ENCODE results near the gene CHD5.
A peak's percentile ranks its signal among the peaks of the same experiment; 100 is the strongest.

Gene CHD5

DNA sequence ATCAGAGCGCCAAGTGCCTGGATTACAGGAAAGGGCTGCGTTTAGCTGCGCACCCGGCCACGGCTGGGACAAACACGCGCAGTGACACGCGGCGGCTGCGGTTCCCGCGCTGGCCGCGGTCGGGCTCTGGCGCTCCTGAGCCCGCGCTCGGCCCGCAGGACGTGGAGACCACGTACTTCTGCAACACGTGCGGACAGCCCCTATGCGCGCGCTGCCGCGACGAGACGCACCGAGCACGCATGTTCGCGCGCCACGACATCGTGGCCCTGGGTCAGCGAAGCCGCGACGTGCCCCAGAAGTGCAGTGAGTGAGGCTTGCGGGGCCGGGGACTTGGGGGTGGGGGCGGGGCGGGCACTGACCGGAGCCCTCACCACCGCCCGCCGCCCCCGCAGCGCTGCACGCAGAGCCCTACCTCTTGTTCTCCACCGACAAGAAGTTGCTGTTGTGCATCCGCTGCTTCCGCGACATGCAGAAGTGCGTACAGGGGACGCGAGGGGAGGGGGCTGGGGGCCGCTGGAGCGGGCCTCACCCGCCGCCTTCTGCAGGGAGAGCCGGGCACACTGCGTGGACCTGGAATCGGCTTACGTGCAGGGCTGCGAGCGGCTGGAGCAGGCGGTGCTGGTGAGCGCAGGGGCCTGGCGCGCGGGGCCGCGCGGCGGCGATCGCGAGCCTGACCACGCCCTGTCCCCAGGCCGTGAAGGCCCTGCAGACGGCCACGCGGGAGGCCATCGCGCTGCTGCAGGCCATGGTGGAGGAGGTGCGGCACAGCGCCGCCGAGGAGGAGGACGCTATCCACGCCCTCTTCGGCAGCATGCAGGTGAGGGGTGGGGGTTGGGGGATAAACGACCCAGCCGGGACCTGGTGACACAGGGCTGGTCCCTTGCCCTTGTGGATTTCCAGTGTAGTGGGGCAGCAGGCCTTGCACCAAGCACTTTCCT lies 28.9 kb upstream of the CHD5 start:
- Mint-ChIP-seq H3K4me3 (peak overlapping the region; percentile 66), H3K27me3 (peaks cover 92% of the 10 kb centered on the region), H3K4me1 (ENCODE audit: low read depth) (peaks cover 49% of the 10 kb centered on the region), H3K27ac (peak overlapping the region; percentile 48), H3K9me3 (no peaks in the 10 kb centered on the region), H3K36me3 (ENCODE audit: low read depth) (no peaks in the 10 kb centered on the region)
- intact Hi-C loops (cut with micrococcal nuclease), result loop anchor here (5.0 kb wide), 1 partner anchor 33 kb away; the partner anchor contains the start of gene HES3

DNA sequence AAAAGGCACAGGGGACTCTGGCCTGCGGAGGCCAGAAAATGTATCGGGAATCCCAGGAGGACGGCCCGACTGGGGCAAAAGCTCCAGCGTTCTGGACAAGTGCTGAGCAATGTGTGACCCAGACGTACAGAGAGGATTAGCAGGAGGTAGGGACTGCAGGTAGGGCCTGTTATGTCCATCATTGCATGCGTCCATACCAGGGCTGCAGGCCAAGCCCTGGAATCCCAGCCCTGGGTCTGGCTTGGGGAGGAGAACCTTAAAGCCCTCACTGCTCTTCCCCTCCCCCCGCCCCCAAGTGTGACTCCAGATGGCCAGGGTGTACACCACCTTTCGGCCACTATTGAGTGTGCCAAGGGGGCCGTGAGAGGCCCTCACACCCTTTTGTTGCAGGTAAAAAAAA lies 27.8 kb upstream of the CHD5 start:
- H3K4me3 Mint-ChIP-seq, result no peak overlapping the region
- no peaks in the 10 kb centered on the region for H3K9me3 Mint-ChIP-seq
- H3K27me3 Mint-ChIP-seq, result peaks cover 84% of the 10 kb centered on the region
- intact Hi-C loops (cut with micrococcal nuclease), result loop anchor here (5.0 kb wide), 1 partner anchor 34 kb away; the partner anchor contains the start of gene HES3
- H3K36me3 Mint-ChIP-seq (ENCODE audit: low read depth), result no peaks in the 10 kb centered on the region
- no peak overlapping the region for H3K27ac Mint-ChIP-seq
- H3K4me1 Mint-ChIP-seq (ENCODE audit: low read depth), result peaks cover 41% of the 10 kb centered on the region

DNA sequence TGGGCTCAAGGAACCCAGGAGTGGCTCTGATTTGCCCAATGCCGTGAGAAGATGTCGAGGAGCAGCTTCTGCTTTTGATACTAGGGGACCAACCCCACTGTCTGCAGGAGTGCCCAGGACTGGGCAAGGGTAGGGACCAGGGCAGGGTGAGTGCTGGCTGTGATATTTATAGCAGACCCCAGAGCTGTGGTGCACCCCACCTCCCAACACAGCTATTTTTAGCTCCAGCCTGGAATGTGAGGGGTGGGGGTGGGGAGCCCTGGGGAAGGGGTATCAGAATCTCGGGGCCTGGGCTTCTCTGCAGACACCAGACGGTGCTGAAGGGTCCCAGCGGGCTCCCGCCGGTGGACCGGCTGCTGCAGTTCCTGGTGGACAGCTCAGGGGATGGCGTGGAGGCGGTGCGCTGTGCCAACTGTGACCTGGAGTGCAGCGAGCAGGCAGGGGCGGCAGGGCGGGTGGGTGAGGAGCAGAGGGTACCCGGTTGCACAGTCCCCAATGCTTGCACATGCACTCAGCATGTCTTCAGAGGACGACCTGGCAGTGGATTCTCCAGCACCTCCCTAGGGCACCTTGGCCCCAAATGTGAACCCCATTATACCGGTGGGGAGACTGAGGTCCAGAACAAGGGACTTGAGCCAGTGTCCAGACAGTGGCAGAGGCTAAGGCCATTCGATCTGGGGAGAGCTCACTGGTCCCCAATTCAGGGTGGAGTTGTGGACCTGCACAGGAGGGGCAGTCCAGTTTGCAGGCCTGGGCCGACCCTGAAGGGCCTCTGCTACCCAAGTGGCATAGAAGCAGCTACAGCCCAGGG lies 27.2 kb upstream of the CHD5 start:
- Mint-ChIP-seq H3K4me3 (no peak overlapping the region), H3K4me1 (ENCODE audit: low read depth) (peaks cover 34% of the 10 kb centered on the region), H3K36me3 (ENCODE audit: low read depth) (no peaks in the 10 kb centered on the region), H3K27ac (no peak overlapping the region), H3K27me3 (peaks cover 83% of the 10 kb centered on the region), H3K9me3 (no peaks in the 10 kb centered on the region)
- intact Hi-C loops (cut with micrococcal nuclease), result loop anchor here (5.0 kb wide), 1 partner anchor 35 kb away; the partner anchor contains the start of gene HES3

DNA sequence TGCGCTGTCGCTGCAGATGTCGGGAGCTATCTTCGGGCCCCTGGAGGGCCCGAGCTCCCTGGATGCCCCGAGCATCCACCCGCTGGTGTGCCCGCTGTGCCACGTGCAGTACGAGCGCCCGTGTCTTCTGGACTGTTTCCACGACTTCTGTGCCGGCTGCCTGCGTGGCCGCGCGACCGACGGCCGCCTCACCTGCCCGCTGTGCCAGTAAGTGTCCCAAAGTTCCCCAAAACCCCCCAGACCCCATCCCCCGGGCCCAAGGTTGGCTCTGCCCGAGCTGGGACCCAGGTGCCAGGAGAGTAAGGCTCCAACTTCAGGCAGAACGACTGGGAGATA lies 26.4 kb upstream of the CHD5 start:
- Mint-ChIP-seq H3K27me3 (peaks cover 83% of the 10 kb centered on the region), H3K36me3 (ENCODE audit: low read depth) (no peaks in the 10 kb centered on the region), H3K4me1 (ENCODE audit: low read depth) (peaks cover 29% of the 10 kb centered on the region), H3K4me3 (peak overlapping the region; percentile 23), H3K9me3 (no peaks in the 10 kb centered on the region), H3K27ac (no peak overlapping the region)
- intact Hi-C loops (cut with micrococcal nuclease), result loop anchor here (5.0 kb wide), 1 partner anchor 36 kb away; the partner anchor contains the start of gene HES3

DNA sequence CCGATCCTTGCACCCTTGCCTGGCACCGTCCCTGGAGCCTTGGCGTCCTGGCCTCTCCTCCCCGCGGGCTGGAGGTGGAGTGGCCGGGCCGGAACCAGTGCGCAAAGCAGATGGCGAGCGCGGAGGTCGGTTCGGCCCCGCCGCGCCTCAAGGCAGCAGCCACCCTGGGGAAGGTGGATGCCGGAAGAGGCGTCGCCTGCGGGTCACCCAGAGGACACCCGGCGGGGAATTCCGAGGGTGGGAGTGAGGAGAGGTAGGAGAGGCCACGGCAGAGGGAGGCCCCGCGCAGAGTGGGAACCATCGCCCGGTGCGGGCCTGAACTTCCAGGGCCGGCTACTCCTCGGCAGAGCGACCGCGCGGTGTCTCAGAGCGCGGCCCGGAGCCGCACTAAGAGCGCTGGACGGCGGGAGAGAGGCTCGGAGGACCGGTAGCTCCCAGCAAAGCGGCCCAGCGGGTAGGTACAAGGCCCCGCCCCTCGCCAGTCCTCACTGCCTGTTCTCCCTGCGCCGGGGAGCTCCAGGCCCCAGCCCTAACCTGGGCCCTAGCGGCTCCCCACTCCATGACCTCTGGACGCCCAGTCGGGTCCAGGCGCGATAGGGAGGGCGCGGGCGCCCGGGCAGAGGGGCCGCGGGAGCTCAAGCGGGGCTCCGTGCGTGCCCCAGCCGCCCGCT lies 25.9 kb upstream of the CHD5 start, which contains the start of gene RNF207:
RNF207 (plus strand) TSS at position 271 of the 671 bp plus-strand sequence. CDS start 417 bp downstream, outside the sequence.
- Mint-ChIP-seq H3K36me3 (ENCODE audit: low read depth) (no peaks in the 10 kb centered on the region), H3K27ac (no peak within 1 kb of the TSS), H3K4me3 (peak within 1 kb of the TSS; percentile 76), H3K9me3 (no peaks in the 10 kb centered on the region), H3K27me3 (peaks cover 84% of the 10 kb centered on the region), H3K4me1 (ENCODE audit: low read depth) (peaks cover 29% of the 10 kb centered on the region)
- intact Hi-C loops (cut with micrococcal nuclease), result loop anchor here (5.0 kb wide), 1 partner anchor 36 kb away; the partner anchor contains the start of gene HES3

DNA sequence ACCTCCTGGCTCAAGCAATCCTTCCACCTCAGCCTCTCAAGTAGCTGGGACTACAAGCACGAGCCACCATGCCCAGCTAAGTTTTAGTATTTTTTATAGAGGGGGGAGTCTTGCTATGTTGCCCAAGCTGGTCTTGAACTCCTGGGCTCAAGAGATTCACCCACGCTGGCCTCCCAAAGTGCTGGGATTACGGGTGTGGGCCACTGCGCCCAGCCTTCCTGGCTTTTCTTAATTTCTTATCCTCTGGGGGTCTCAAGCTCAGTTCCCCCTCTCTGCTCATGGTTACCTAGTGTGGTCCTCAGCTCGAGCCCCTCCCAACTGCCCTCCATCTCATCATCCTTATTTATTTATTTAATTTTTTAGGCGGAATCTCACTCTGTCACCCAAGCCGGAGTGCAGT lies 22.1 kb upstream of the CHD5 start:
- Mint-ChIP-seq H3K4me3 (no peak overlapping the region), H3K36me3 (ENCODE audit: low read depth) (peaks cover 25% of the 10 kb centered on the region), H3K9me3 (no peaks in the 10 kb centered on the region), H3K27ac (no peak overlapping the region), H3K27me3 (peaks cover 49% of the 10 kb centered on the region), H3K4me1 (ENCODE audit: low read depth) (peaks cover 48% of the 10 kb centered on the region)
- intact Hi-C loops (cut with micrococcal nuclease), result no loop called here

DNA sequence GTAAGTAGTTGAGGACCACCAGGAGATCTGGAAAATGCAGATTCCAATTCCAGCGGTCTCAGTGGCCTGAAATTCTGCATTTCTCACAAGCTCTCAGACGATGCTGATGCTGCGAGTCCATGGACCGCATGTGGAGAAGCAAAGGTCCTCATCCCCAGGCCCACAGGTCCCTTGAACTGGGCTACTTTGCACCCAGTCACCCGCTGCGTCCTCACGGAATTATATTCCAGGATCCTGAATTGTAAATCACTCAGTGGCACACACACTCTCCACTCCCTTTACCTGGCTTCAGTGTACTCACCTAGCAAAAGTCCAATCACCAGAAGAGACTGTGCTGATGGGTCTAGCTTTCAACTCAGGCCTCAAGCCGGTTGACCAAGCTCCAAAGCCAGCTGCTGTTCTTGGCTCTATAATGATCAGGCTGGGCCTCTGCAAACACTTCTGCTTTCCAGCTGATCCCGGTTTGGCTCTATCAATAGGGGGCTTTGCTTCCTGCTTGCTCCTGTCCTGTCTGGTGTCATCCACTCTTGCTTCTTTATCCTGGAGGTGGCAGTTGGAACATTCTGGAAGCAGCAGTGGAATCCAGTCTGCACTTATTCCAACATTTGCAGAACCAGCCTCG lies 20.2 kb upstream of the CHD5 start:
- intact Hi-C loops (cut with micrococcal nuclease), result no loop called here
- Mint-ChIP-seq H3K27ac (peak overlapping the region; percentile 95), H3K4me1 (ENCODE audit: low read depth) (peaks cover 36% of the 10 kb centered on the region), H3K9me3 (no peaks in the 10 kb centered on the region), H3K27me3 (peaks cover 30% of the 10 kb centered on the region), H3K4me3 (peak overlapping the region; percentile 79), H3K36me3 (ENCODE audit: low read depth) (peaks cover 44% of the 10 kb centered on the region)

DNA sequence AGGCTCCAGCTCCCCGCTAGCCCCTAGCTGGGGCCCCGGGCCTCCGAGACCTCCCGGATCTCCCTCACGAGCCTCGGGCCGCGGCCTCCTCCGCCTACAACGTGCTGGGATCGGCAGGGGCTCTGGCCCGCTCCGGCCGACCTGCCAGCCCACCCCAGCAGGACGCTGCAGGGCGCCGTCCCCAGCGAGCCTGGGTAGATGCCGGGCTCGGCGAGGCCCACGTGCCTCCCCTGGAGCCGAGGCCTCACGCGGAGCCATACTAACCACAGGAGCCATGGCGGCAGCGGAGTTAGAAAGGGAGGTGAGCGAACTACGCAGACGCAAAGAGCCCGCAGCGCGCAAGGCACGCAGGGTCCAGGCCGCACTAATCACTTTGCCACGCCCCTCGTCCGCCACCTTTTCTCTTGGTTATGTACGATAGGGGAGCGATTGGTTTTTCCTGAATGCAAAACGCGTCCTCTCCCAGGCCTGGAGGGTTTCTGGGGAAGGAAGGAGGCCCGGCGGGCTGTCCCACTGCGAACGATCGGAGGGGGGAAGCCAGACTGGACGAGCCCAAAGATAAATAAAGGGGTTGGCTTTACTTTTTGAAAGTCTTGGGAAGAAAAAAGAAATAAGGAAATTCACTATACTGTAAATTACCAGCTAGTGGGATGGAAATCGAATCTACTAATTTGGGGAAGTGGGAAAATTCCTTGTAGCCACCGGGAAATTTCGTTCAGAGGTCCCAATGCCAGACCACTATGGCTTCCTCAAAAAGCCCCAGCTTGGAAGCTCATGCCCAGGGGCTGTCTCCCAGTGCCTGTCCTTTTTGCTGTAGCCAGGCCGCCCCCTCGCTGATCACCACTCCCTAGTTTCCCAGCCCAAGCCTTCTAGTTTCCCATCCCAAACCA lies 19.4 kb upstream of the CHD5 start, which contains the start of gene RPL22:
RPL22 (minus strand) TSS at position 298 of the 890 bp plus-strand sequence; CDS start at position 276, 22 bp downstream.
- H3K27ac Mint-ChIP-seq, result peak within 1 kb of the TSS; percentile 95

DNA sequence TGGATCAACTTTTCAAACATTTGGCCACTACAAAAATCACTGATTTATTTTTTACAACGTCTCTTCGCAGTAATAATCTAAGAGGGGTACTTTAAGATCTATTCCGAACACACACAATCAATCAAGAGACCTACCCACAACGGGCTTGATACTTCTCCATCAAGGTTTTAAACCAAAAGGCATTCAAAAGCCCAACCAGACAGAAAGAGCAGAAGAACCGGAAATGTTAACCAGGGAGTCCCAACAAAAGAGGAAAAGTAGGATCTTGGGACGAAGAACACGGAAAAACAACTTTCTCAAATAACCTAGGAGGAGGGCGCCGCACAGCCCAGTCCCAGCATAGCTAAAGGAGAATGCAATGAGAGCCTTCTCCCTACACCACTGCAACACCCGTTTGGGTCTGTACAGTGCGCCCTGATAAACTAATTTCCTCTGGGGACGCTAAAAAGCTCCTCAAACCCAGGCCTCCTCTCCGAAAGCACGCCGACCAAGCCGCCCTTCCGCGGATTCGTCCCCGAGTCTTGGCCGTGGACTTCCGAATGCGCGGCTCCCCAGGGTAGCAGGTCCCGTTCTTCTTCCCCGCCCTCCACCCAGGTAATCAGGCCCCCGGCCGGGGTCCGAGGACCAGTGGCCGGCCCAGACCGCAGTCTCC lies 18.7 kb upstream of the CHD5 start:
- peak overlapping the region; percentile 95 for H3K27ac Mint-ChIP-seq
- peak overlapping the region; percentile 79 for H3K4me3 Mint-ChIP-seq
- H3K9me3 Mint-ChIP-seq, result no peaks in the 10 kb centered on the region
- H3K27me3 Mint-ChIP-seq, result peaks cover 20% of the 10 kb centered on the region
- H3K36me3 Mint-ChIP-seq (ENCODE audit: low read depth), result peaks cover 60% of the 10 kb centered on the region
- peaks cover 33% of the 10 kb centered on the region for H3K4me1 Mint-ChIP-seq (ENCODE audit: low read depth)
- intact Hi-C loops (cut with micrococcal nuclease), result loop anchor here (5.0 kb wide), 2 partner anchors 39 to 194 kb away; partner anchors contain the start of genes ACOT7 and ICMT

More for the DNA sequence above, 19.4 kb upstream of the CHD5 start, which contains the start of gene RPL22:
- Mint-ChIP-seq H3K4me1 (ENCODE audit: low read depth) (peaks cover 33% of the 10 kb centered on the region), H3K36me3 (ENCODE audit: low read depth) (peaks cover 52% of the 10 kb centered on the region), H3K4me3 (peak within 1 kb of the TSS; percentile 79), H3K27me3 (peaks cover 24% of the 10 kb centered on the region), H3K9me3 (no peaks in the 10 kb centered on the region)
- intact Hi-C loops (cut with micrococcal nuclease), result loop anchor here (5.0 kb wide), 2 partner anchors 38 to 193 kb away; partner anchors contain the start of genes ACOT7 and ICMT

DNA sequence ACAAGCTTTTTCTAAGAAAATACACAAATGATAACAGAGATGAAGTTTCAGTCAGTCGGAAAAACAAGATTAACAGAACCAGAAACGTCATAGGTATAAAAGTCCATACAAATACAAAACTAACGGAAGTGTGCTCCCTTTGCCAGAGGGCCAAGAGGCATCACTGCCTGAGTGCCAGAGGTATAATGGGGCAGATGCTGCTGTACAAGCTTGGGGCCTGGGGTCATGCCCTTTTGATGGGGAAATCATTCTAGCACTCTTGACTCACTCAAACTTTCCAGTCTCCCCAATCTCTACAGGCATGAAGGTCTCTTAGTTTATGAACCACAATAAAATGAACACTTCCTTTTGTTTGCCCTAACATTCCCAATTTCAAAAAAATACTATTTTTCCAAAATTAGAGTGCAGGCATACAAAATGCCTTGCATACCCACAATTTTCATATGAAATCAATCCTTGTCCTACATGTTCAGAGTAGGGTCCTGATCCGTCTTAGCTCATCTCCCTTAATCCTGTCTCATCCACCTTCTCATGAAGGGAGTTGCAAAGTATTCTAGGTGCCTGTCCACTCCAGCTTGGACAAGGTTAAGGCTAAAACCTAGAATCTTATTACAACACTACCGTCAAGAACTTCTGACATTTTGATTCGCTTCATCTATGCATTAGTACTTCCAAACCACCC lies 17.8 kb upstream of the CHD5 start:
- intact Hi-C loops (cut with micrococcal nuclease), result loop anchor here (5.0 kb wide), 2 partner anchors 39 to 194 kb away; partner anchors contain the start of genes ACOT7 and ICMT
- peak overlapping the region; percentile 95 for H3K27ac Mint-ChIP-seq
- peaks cover 68% of the 10 kb centered on the region for H3K36me3 Mint-ChIP-seq (ENCODE audit: low read depth)
- no peaks in the 10 kb centered on the region for H3K9me3 Mint-ChIP-seq
- H3K27me3 Mint-ChIP-seq, result peaks cover 18% of the 10 kb centered on the region
- peak overlapping the region; percentile 79 for H3K4me3 Mint-ChIP-seq
- peaks cover 33% of the 10 kb centered on the region for H3K4me1 Mint-ChIP-seq (ENCODE audit: low read depth)

DNA sequence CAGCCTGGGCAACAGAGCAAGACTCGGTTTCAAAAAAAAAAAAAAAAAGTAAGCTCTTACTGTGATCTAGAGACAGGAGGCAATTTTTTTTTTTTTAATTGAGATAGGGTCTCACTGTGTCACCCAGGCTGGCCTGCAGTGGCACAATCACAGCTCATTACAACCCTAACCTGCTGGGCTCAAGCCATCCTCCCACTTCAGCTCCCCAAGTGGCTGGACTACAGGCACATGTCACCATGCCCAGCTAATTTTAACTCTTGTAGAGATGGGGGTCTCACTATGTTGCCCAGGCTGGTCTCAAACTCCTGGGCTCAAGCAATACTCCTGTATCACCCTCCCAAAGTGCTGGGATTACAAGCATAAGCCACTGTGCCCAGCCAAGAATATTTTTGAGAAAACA lies 11.8 kb upstream of the CHD5 start:
- Mint-ChIP-seq H3K9me3 (no peaks in the 10 kb centered on the region), H3K4me3 (no peak overlapping the region), H3K27ac (no peak overlapping the region), H3K4me1 (ENCODE audit: low read depth) (peaks cover 5% of the 10 kb centered on the region), H3K27me3 (no peaks in the 10 kb centered on the region), H3K36me3 (ENCODE audit: low read depth) (peaks cover 100% of the 10 kb centered on the region)
- intact Hi-C loops (cut with micrococcal nuclease), result no loop called here
